Measurements from ENCODE around the gene KCNQ1. TPM values are rescaled to one million over a fixed set of nuclear protein-coding genes. Genes with fewer than 3 reads are reported as not detected.
A peak's percentile ranks its signal among the peaks of the same experiment; 100 is the strongest.

Gene KCNQ1
- total and polyA plus RNA-seq, 2 of the 13 experiments (the other 11 are each of a cell fraction or from before 2014, with no cell fraction given): 0.02 to 0.08 TPM

DNA sequence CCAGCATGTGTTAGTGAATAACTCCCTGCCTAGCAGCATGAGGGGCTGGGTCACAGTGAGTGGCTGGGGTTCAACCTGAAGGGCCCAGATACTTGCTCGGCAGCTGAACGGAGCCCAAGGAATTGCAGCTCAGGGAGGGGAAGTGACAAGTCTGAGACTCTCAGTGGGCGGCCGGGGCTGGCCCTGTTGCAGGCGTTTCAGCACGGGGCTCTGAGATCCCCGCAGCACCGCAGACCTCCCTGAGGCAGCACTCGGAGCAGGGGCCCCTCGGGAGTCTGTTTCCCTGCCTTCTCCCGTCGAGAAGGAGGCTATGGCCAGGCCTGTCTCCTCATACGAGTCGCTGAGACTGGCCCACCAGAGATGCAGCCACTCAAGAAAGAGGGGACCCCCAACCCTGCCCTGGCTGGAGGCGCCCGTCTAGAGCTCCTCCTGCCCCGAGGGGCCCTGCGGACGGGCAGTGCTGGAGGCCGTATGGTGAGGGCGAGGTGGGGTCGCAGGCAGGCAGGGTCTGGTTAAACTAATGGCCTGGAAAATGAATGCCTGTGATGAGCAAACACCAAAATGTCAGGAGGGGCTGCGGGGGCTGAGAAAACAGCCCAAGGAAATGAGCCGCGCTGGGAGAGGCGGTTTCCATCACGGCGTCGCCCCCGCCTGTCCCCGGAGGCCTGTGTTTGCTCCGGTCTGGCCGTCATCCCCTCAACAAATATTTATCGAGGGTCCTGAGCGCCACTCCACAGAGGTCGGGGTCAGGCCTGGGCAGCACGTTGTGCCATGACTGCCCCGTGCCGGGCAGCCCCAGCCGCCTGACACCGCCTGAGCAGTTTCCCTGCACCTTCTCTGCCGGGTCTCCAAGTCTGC, 35.0 kb upstream of the KCNQ1 start (continued):
- TF ChIP-seq ZUFSP (CRISPR knock-in tag; IDR thresholded peaks at IDR 0.05; ENCODE audit: borderline replicate concordance) (no peak), IKZF5 (CRISPR knock-in tag; IDR thresholded peaks at IDR 0.05) (peak; percentile 74), KDM5A (IDR thresholded peaks at IDR 0.05; ENCODE audit: borderline replicate concordance, low read length) (no peak), KDM3A (CRISPR knock-in tag; IDR thresholded peaks at IDR 0.05; ENCODE audit: low read depth) (peak; percentile 70; the same call in 1 of the 2 replicates), NFKBIZ (CRISPR knock-in tag; IDR thresholded peaks at IDR 0.05) (no peak), ZBTB38 (CRISPR knock-in tag; IDR thresholded peaks at IDR 0.05) (peak; percentile 38; the same call in 1 of the 2 replicates), ZNF337 (CRISPR knock-in tag; IDR thresholded peaks at IDR 0.05; ENCODE audit: borderline replicate concordance, low read depth) (no peak), ZNF414 (CRISPR knock-in tag; IDR thresholded peaks at IDR 0.05) (no peak), THAP8 (CRISPR knock-in tag; IDR thresholded peaks at IDR 0.05; ENCODE audit: borderline replicate concordance) (no peak), MBD4 (IDR thresholded peaks at IDR 0.05; ENCODE audit: borderline replicate concordance, low read length) (no peak), GFI1 (CRISPR knock-in tag; IDR thresholded peaks at IDR 0.05; ENCODE audit: borderline replicate concordance) (peak; percentile 45; the same call in 1 of the 2 replicates), RFXAP (CRISPR knock-in tag; IDR thresholded peaks at IDR 0.05; ENCODE audit: borderline replicate concordance) (no peak), NR2F6 (IDR thresholded peaks at IDR 0.05) (peak; percentile 85), NR2F6 (CRISPR knock-in tag; IDR thresholded peaks at IDR 0.05) (peak; percentile 95), TBX2 (CRISPR knock-in tag; IDR thresholded peaks at IDR 0.05; ENCODE audit: borderline replicate concordance) (peak; percentile 72; the same call in 1 of the 2 replicates), ZNF24 (IDR thresholded peaks at IDR 0.05) (no peak), HMGA1 (CRISPR knock-in tag; conservative IDR thresholded peaks at IDR 0.05) (no peak), ZFP41 (CRISPR knock-in tag; IDR thresholded peaks at IDR 0.05; ENCODE audit: borderline replicate concordance) (no peak)
- TF ChIP-seq, protein P1, sequence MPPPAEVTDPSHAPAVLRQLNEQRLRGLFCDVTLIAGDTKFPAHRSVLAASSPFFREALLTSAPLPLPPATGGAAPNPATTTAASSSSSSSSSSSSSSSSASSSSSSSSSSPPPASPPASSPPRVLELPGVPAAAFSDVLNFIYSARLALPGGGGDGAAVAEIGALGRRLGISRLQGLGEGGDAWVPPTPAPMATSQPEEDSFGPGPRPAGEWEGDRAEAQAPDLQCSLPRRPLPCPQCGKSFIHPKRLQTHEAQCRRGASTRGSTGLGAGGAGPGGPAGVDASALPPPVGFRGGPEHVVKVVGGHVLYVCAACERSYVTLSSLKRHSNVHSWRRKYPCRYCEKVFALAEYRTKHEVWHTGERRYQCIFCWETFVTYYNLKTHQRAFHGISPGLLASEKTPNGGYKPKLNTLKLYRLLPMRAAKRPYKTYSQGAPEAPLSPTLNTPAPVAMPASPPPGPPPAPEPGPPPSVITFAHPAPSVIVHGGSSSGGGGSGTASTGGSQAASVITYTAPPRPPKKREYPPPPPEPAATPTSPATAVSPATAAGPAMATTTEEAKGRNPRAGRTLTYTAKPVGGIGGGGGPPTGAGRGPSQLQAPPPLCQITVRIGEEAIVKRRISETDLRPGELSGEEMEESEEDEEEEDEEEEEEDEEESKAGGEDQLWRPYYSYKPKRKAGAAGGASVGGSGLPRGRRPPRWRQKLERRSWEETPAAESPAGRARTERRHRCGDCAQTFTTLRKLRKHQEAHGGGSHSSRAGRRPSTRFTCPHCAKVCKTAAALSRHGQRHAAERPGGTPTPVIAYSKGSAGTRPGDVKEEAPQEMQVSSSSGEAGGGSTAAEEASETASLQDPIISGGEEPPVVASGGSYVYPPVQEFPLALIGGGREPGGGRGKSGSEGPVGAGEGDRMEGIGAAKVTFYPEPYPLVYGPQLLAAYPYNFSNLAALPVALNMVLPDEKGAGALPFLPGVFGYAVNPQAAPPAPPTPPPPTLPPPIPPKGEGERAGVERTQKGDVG (CRISPR knock-in tag; IDR thresholded peaks at IDR 0.05; ENCODE audit: borderline replicate concordance): 0 out of 2 replicates have a peak, but pooled peaks have one; percentile 22
- TF ChIP-seq, protein P2, sequence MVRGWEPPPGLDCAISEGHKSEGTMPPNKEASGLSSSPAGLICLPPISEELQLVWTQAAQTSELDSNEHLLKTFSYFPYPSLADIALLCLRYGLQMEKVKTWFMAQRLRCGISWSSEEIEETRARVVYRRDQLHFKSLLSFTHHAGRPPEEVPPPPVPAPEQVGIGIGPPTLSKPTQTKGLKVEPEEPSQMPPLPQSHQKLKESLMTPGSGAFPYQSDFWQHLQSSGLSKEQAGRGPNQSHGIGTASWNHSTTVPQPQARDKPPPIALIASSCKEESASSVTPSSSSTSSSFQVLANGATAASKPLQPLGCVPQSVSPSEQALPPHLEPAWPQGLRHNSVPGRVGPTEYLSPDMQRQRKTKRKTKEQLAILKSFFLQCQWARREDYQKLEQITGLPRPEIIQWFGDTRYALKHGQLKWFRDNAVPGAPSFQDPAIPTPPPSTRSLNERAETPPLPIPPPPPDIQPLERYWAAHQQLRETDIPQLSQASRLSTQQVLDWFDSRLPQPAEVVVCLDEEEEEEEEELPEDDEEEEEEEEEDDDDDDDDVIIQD (CRISPR knock-in tag; IDR thresholded peaks at IDR 0.05; ENCODE audit: low read depth): peak; percentile 27; the same call in 1 of the 2 replicates

Data from HepG2 (cell line).